ENCODE data around the gene WWC1. TPM values are rescaled to one million over a fixed set of nuclear protein-coding genes. Genes with fewer than 3 reads are reported as not detected.

The WWC1 gene
- total and polyA plus RNA-seq, 12 donors, result 0.10 to 5.8 (median 0.55) TPM

GRCh38 chr5:168469816-168470215 is 178.4 kb downstream of the WWC1 start:
- no peak overlapping the region for H3K4me3 ChIP-seq
- 63 to 87% (median 75%) methylated on average over 3 of the region's 3 CpGs for WGBS, 4 donors
- no peak for DNase-seq
- TF ChIP-seq CTCF (IDR thresholded peaks at IDR 0.05) (no peak), POLR2A (IDR thresholded peaks at IDR 0.05) (no peak)
- H3K27me3 ChIP-seq, result no peaks in the 10 kb centered on the region
- no peaks in the 10 kb centered on the region for H3K36me3 ChIP-seq (replicated peaks in 1 of 2)
- H3K4me1 ChIP-seq (replicated peaks in 1 of 2), result no peaks in the 10 kb centered on the region
- intact Hi-C loops (cut with DNase I), result no loop called here
- H3K9me3 ChIP-seq (replicated peaks in 1 of 3), result no peaks in the 10 kb centered on the region
- no peak overlapping the region for H3K27ac ChIP-seq

- no peak for DNase-seq
- 72 to 88% (median 75%) methylated on average over 1 to 4 of the region's 4 CpGs for WGBS, 4 donors
- Histone ChIP-seq H3K4me3 (no peak overlapping the region), H3K4me1 (replicated peaks in 1 of 2) (no peaks in the 10 kb centered on the region), H3K27ac (no peak overlapping the region), H3K27me3 (no peaks in the 10 kb centered on the region), H3K36me3 (replicated peaks in 1 of 2) (no peaks in the 10 kb centered on the region), H3K9me3 (replicated peaks in 1 of 3) (no peaks in the 10 kb centered on the region)
- intact Hi-C loops (cut with DNase I), result no loop called here
- TF ChIP-seq CTCF (IDR thresholded peaks at IDR 0.05) (no peak), POLR2A (IDR thresholded peaks at IDR 0.05) (no peak)
Measured at GRCh38 chr5:168471785-168472184, 180.3 kb downstream of the WWC1 start.

GRCh38 chr5:168472329-168472728 is 180.9 kb downstream of the WWC1 start:
- no peak overlapping the region for H3K4me3 ChIP-seq
- no peaks in the 10 kb centered on the region for H3K9me3 ChIP-seq (replicated peaks in 1 of 3)
- H3K27me3 ChIP-seq, result no peaks in the 10 kb centered on the region
- H3K27ac ChIP-seq, result no peak overlapping the region
- no peaks in the 10 kb centered on the region for H3K36me3 ChIP-seq (replicated peaks in 1 of 2)
- H3K4me1 ChIP-seq (replicated peaks in 1 of 2), result no peaks in the 10 kb centered on the region
- no peak for TF ChIP-seq CTCF (IDR thresholded peaks at IDR 0.05)
- no peak for TF ChIP-seq POLR2A (IDR thresholded peaks at IDR 0.05)
- no peak for DNase-seq
- intact Hi-C loops (cut with DNase I), result no loop called here
- WGBS, 4 donors, result 62 to 76% (median 72%) methylated on average over 5 of the region's 5 CpGs

- Histone ChIP-seq H3K4me1 (replicated peaks in 1 of 2) (no peaks in the 10 kb centered on the region), H3K27me3 (no peaks in the 10 kb centered on the region), H3K4me3 (no peak overlapping the region), H3K36me3 (replicated peaks in 1 of 2) (no peaks in the 10 kb centered on the region), H3K9me3 (replicated peaks in 1 of 3) (no peaks in the 10 kb centered on the region), H3K27ac (no peak overlapping the region)
- TF ChIP-seq CTCF (IDR thresholded peaks at IDR 0.05), result no peak
- TF ChIP-seq POLR2A (IDR thresholded peaks at IDR 0.05), result no peak
- intact Hi-C loops (cut with DNase I), result no loop called here
- no peak for DNase-seq
- WGBS, 4 donors, result 62 to 81% (median 79%) methylated on average over 1 of the region's 1 CpG
Measured at GRCh38 chr5:168474319-168474718, 182.9 kb downstream of the WWC1 start.

All from adrenal gland (tissue), 12 donors.